Stimulated activated CD4-positive, alpha-beta T cell treated with anti-CD3 and anti-CD28 coated beads, Interleukin-2, amount 100 ng/mL, for 24 hours (primary cell): ENCODE results near the gene AGTPBP1.
"Not testable (repeated sequence)": the region's sequence is repeated elsewhere in the genome, so short reads cannot be mapped to it uniquely, and the experiment has no call there.

ENCODE experiments used
- DNase-seq, 2 donors: peaks; one replicate each; pipeline ENCODE4 v3.0.0-alpha.2; 2020

The AGTPBP1 gene

GRCh38 chr9:85610074-85610860, 131.5 kb downstream of the AGTPBP1 start:
- peak in 1 of 2 donors; percentile 33 for DNase-seq

DNA sequence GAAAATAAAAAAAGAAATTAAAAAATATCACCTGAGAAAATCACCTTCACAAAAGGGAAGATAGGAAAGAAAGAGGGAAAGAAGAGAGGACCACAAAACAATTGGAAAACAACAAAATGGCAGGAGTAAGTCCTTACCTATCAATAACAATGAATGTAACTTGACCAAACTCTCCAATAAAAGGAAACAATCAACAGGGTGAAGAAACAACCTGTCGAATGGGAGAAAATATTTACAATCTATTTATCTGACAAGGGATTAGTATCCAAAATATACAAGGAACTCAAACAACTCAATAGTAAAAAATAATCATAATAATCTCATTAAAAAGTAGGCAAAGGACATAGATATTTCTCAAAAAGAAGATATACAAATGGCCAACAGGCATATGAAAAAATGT, 135.8 kb downstream of the AGTPBP1 start:
- no peak for DNase-seq

GRCh38 chr9:85603936-85604335, 137.8 kb downstream of the AGTPBP1 start:
- DNase-seq: no peak

DNA sequence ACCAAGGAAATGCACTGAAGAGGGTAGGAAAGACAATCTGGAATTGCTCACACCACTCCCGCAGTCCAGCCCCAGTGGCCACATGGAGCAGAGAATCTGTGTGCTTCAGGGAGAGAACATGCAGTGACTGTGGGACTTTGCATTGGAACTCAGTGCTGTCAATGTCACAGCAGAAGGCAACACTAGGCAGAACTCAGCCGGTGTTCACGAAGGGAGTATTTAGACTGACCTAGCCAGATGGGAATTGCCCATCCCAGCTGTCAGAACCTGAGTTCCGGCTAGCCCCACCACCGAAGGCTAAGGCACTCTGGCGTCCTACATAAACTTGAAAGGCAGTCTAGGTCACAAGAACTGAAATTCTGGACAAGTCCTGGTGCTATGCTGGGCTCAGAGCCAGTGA, 139.0 kb downstream of the AGTPBP1 start:
- no peak for DNase-seq

DNA sequence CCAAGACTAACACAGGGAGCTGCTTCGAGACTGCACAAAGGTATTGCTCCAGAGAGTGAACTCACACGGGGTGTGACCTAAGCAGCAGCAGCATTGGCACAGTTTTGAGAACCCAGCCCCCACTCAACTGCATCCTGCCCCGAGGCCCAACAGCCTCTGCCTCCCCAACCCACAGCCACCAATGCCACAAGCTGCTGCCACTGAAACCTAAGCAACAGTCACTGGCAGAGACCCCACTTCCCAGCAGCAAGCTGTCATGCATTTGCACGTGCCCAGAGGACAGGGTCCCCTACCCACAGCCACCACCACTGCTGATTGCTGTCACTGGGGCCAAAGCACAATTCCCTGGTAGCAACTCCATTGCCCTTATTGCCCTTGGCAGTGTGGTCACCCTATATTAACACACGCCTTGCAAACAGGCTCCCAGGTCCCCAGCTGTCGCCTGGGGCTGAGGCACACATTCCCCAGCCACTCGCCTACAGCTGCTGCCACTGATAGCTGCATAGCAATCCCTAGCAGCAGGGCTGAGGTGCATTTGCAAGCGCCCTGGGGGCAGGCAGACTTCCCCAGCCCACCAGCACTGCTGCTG, 141.0 kb downstream of the AGTPBP1 start:
- no peak for DNase-seq

DNA sequence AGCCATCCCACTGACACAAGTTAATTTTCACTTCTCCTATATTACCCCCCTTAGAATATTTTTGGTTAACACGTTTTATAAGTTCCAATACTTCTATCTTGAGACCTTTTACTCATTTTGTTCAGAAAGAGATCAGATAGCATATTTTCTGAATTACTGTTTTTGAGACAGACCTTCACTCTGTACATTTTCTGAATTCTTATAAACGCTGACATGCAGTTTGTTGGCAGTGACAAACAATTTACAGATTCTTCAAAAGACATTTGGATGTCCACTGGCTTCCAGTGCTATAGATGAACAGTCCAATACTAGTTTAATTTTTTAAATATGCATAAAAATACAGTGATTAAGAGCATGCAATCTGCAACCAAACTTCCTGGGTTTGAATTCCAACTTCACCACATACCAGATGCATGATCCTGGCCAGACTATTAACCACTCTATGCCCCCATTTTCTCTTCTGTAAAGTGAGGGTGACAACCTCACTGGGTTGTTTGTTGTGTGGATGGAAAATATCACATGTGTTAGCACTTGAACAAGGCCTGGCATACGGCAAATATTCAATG, 142.1 kb downstream of the AGTPBP1 start:
- DNase-seq: no peak

DNA sequence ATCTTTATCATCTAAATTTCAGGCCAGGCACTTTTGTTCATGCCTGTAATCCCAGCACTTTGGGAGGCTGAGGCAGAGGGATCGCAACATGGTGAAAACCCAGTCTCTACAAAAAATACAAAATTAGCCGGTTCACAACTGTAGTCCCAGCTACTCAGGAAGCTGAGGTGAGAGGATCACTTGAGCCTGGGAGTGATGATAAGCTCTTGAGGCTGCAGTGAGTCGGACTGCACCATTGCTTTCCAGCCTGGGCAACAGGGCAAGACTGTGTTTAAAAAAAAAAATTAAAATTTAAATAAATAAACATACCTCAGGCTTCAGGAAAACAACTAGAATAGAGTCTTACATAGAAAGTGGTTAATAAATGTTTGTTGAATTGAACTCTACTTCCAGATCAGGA, 147.4 kb downstream of the AGTPBP1 start:
- DNase-seq: no peak

GRCh38 chr9:85586684-85587083, 155.1 kb downstream of the AGTPBP1 start:
- DNase-seq: no peak

DNA sequence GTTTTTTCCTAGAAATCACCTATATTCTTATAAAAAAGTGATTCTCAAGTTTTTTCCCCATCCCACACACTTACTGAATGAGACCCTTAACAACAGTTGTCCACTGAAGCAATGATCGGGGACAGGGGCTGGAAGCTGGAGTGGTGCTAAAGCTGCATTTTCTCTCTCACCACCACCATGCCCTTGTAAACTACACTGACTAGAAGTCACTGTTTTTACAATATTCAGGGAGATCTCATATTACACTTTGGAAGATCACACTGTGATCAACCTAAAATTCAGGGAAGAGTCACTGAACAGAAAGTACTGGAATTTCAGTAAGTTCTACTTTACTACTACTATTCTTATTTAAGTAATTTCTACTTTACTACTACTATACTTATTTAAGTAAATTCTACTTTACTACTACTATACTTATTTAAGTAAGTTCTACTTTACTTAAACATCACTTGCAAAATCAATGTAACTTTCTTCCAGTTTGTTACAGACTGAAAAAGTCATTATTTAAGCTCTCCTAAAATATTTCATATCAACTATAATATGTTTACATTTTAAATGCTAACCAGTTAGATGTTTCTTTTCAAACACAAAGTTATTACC, 164.3 kb downstream of the AGTPBP1 start:
- DNase-seq: no peak

DNA sequence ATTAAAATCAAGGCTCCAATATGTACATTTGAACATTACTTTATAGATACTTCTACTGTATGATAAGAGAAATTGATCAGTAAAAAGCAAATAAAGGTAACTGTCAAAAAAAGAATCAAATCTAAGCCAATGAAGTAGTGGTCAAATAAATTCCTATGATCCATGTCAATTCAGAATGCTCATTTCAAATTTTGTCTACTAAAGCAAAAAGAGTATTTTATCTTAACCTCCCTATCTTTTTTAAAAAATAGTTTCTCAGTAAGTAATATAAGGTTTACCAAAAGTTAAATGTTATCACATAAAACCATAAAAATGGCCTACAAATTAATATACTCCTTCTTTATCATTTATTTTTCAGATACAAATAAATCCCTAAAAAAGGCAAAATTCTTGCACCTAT, 165.9 kb downstream of the AGTPBP1 start:
- no peak for DNase-seq

DNA sequence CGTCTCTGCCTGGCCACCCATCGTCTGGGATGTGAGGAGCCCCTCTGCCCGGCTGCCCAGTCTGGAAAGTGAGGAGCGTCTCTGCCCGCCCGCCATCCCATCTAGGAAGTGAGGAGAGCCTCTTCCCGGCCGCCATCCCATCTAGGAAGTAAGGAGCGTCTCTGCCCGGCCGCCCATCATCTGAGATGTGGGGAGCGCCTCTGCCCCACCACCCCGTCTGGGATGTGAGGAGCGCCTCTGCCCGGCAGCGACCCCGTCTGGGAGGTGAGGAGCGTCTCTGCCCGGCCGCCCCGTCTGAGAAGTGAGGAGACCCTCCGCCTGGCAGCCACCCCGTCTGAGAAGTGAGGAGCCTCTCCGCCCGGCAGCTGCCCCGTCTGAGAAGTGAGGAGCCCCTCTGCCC, 168.2 kb downstream of the AGTPBP1 start:
- DNase-seq: not testable (repeated sequence)

DNA sequence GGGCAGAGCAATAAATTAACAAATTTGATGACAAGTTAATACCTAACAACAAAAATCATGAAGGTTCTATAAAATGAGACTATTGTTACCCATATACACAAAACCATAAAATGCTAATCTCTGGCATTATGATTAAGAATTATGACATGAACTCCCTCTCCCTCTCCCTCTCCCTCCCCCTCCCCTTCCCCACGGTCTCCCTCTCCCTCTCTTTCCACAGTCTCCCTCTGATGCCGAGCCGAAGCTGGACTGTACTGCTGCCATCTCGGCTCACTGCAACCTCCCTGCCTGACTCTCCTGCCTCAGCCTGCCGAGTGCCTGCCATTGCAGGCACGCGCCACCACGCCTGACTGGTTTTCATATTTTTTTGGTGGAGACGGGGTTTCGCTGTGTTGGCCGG, 168.8 kb downstream of the AGTPBP1 start:
- not testable (repeated sequence) for DNase-seq

GRCh38 chr9:85569988-85570387, 171.8 kb downstream of the AGTPBP1 start:
- no peak for DNase-seq

- DNase-seq: no peak
Measured at GRCh38 chr9:85559526-85559925, 182.2 kb downstream of the AGTPBP1 start.

DNA sequence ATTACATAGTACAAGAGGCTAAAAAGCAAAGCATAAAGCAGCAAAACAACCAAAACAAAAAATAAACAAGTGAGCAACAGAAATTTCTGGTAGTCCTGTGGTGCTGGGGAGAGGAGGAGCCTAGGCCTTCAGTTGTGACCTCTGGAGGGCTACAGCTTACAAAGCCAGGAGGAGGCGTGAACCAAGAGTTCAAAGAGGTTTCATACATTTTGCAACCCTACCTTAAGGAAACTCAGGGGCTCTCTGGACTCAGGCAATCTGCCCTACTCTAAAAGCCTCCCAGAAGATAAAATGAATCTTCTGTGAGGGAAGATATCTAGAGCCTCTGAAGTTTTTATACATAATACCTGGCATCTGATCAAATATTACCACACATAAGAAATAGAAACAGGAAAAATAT, 187.4 kb downstream of the AGTPBP1 start:
- DNase-seq: no peak

- DNase-seq: no peak
Measured at GRCh38 chr9:85553475-85553874, 188.3 kb downstream of the AGTPBP1 start.

- DNase-seq: no peak
Measured at GRCh38 chr9:85547599-85547998, 194.2 kb downstream of the AGTPBP1 start.

DNA sequence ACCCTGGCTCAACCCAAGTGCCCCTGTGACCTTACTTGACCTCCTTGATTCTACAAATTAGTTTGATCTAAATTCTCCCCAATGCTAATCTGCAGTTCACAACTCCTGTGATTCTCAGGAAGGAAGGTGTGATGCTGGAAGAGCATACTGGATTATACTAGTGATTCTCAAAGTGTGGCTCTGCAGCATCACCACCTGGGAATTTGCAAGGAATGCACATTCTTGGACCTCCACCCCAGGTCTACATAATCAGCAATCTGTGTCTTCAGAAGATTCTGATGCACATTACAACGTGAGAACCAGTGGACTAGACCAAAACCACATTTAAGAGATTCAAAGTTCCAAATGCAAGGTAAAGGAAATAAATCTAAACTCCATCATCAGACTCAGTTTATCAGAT, 198.6 kb downstream of the AGTPBP1 start:
- DNase-seq: no peak

- DNase-seq: no peak
Measured at GRCh38 chr9:85541876-85542275, 199.9 kb downstream of the AGTPBP1 start.

DNA sequence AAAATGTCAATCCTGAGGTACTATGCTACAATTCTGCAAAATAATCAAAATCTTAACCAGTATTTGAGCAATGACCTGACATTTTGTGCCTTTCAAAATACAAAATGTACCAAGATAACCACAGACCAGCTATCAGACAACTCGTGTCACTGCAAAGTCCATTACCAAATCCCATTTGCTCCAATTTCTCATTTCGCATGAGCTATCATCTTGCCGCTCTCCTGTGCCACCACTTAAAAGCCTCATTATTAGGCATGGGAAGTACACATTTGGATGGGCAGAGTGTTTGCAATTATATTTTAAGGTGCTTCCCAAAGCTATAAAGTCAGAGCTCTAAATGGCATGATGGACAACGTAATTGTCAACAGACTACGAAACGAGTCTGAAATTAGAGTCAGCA, 205.2 kb downstream of the AGTPBP1 start:
- no peak for DNase-seq

- no peak for DNase-seq
Measured at GRCh38 chr9:85536076-85536475, 205.7 kb downstream of the AGTPBP1 start.

DNA sequence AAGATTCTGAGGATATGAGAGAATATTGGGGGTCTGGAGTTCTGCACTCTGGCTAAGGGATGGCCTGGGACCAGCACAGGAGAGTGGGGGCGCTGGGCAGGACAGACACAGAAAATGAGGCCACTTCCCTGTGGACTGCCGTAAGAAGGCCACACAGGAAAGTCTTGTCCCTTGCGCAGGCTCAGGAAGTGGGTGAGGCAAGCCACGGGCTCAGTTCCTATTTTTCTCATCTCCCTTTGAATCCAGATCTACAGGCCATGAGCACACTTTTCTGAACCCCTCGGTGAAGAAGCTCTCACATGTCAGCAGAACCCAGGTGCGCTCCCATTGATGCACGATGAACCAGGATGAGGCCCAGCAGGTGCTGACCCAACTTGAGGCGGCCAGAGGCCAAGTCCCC, 207.4 kb downstream of the AGTPBP1 start:
- DNase-seq: no peak

- no peak for DNase-seq
Measured at GRCh38 chr9:85533538-85533937, 208.2 kb downstream of the AGTPBP1 start.

DNA sequence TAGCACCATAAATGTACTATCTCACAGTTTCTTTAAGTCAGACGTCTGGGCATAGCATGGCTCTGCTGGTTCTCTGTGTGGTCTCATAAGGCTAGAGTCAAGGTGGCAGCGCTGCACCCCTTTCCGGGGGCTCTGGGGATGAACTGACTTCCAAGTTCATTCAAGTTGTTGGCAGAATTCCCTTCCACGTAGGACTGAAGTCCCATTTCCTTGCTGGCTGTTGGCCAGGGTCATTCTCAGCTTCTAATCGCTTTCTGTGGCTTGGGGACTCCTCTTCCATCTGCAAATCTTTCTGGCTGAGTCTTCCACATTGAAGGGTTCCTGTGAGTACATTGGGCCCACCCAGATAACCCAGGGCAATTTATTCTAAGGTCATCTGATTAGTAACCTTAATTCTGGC, 211.0 kb downstream of the AGTPBP1 start:
- DNase-seq: no peak
